SK-N-SH (cell line): ENCODE results near the gene KIAA0513. TPM values are rescaled to one million over a fixed set of nuclear protein-coding genes. Genes with fewer than 3 reads are reported as not detected.

Experiments
- CTCF ChIA-PET: fragments of 300-600, 350-600 bp; formaldehyde crosslinking; extraction: SDS; loops from one replicate; lab custom pipeline; 2021; lab: Yijun Ruan, JAX
- POLR2A ChIA-PET: fragments of 350-600 bp; sonication (Branson Sonifier 250); formaldehyde crosslinking; extraction: SDS; loops from one replicate; lab custom pipeline; 2020; ENCODE audit warnings: antibody characterized with exemption, inconsistent platforms; lab: Yijun Ruan, JAX
- DNase-seq: peaks from one replicate; pipeline ENCODE4 v3.0.0; 2012
- H2AFZ ChIP-seq: fragments of 200-600 bp; sonication (generic); 2 replicates; pipeline ENCODE4 v1.8.1; 2016; ENCODE audit warnings: antibody characterized with exemption, mild to moderate bottlenecking, low read depth
- H3F3A ChIP-seq: fragments of 200-600 bp; sonication (generic); replicated peaks from 2 replicates; pipeline ENCODE3; 2016; ENCODE audit warnings: antibody characterized with exemption, mild to moderate bottlenecking; ENCODE audit not compliant: insufficient read depth
- H3K27ac ChIP-seq, 2 experiments: fragments of 200-500 bp in 1 of 2; fragments of 200-600 bp in 1 of 2; sonication (Bioruptor generic) in 1 of 2; sonication (generic), shearing (Covaris generic) in 1 of 2; 2 replicates each; pipeline versions ENCODE4 v1.5.1 to v1.6.1; 2014 to 2016; ENCODE audit warnings: low read depth in 2 of 2, inconsistent platforms in 1 of 2, low read length in 1 of 2, mild to moderate bottlenecking in 1 of 2, mixed read lengths in 1 of 2
- H3K27me3 ChIP-seq: fragments of 200-600 bp; sonication (generic), shearing (Covaris generic); 2 replicates; pipeline ENCODE4 v1.6.1; 2016; ENCODE audit warnings: mixed run types; ENCODE audit not compliant: insufficient read depth
- H3K36me3 ChIP-seq, 2 experiments: fragments of 200-500 bp in 1 of 2; fragments of 200-600 bp in 1 of 2; sonication (Bioruptor generic) in 1 of 2; sonication (generic) in 1 of 2; replicated peaks in 1 of 2; 2 replicates each; pipeline versions ENCODE3 to v1.5.1; 2014 to 2016; ENCODE audit warnings: low read length in 1 of 2, mild to moderate bottlenecking in 1 of 2; ENCODE audit not compliant: insufficient read depth in 2 of 2, control insufficient read depth in 1 of 2
- H3K4me1 ChIP-seq, 2 experiments: fragments of 200-500 bp in 1 of 2; fragments of 200-600 bp in 1 of 2; sonication (Bioruptor generic) in 1 of 2; sonication (generic), shearing (Covaris generic) in 1 of 2; 2 replicates each; pipeline versions ENCODE4 v1.5.1 to v1.6.1; 2014 to 2016; ENCODE audit warnings: low read depth in 1 of 2, low read length in 1 of 2, mixed run types in 1 of 2; ENCODE audit not compliant: insufficient read depth in 2 of 2, control insufficient read depth in 1 of 2
- H3K4me2 ChIP-seq: fragments of 200-600 bp; sonication (generic), shearing (Covaris generic); 2 replicates; pipeline ENCODE4 v1.6.1; 2017; ENCODE audit warnings: mixed run types
- H3K4me3 ChIP-seq, 2 experiments: fragments of 200-500 bp in 1 of 2; fragments of 200-600 bp in 1 of 2; sonication (Bioruptor generic) in 1 of 2; sonication (generic), shearing (Covaris generic) in 1 of 2; 2 replicates each; pipeline versions ENCODE4 v1.5.1 to v1.8.1; 2014 to 2016; ENCODE audit warnings: low read depth in 2 of 2, inconsistent platforms in 1 of 2, low read length in 1 of 2, mild to moderate bottlenecking in 1 of 2, mixed read lengths in 1 of 2, moderate library complexity in 1 of 2
- H3K79me2 ChIP-seq: fragments of 200-600 bp; sonication (generic); 2 replicates; pipeline ENCODE4 v1.8.1; 2017; ENCODE audit warnings: mild to moderate bottlenecking; ENCODE audit not compliant: insufficient read depth
- H3K9ac ChIP-seq: fragments of 200-600 bp; sonication (generic); 2 replicates; pipeline ENCODE4 v1.6.1; 2017; ENCODE audit warnings: mixed run types
- H3K9me2 ChIP-seq: fragments of 200-600 bp; sonication (generic); 2 replicates; pipeline ENCODE4 v1.6.1; 2017; ENCODE audit warnings: mixed run types
- H3K9me3 ChIP-seq: fragments of 200-600 bp; sonication (generic); 2 replicates; pipeline ENCODE4 v1.6.1; 2017; ENCODE audit warnings: mixed run types, mild to moderate bottlenecking, moderate library complexity
- H4K20me1 ChIP-seq: fragments of 200-600 bp; sonication (generic); 2 replicates; pipeline ENCODE4 v1.6.1; 2017; ENCODE audit warnings: mild to moderate bottlenecking, mixed run types; ENCODE audit not compliant: insufficient read depth
- CHD2 ChIP-seq: fragments of 150-350 bp; IDR thresholded peaks from 2 replicates; pipeline ENCODE4 v1.6.1; 2018; ENCODE audit warnings: low read length; ENCODE audit not compliant: partially characterized antibody
- ELF1 ChIP-seq: IDR thresholded peaks from 2 replicates; pipeline ENCODE4 v1.4.0; 2012
- EZH2phosphoT487 ChIP-seq: fragments of 200-600 bp; sonication (generic); IDR thresholded peaks from 2 replicates; pipeline ENCODE4 v1.6.1; 2017; ENCODE audit warnings: low read depth, mixed run types, mild to moderate bottlenecking, antibody characterized with exemption, moderate library complexity, borderline replicate concordance
- GATA2 ChIP-seq: sonication (generic); formaldehyde crosslinking; IDR thresholded peaks from 2 replicates; pipeline ENCODE4 v1.5.0; 2020; ENCODE audit warnings: mild to moderate bottlenecking, missing genetic modification reagents
- JUND ChIP-seq: IDR thresholded peaks from 2 replicates; pipeline ENCODE4 v1.4.0; 2012
- MEF2A ChIP-seq: IDR thresholded peaks from 2 replicates; pipeline ENCODE4 v1.4.0; 2012; ENCODE audit warnings: low read depth, borderline replicate concordance
- NFIC ChIP-seq: IDR thresholded peaks from 2 replicates; pipeline ENCODE4 v1.4.0; 2012; ENCODE audit warnings: borderline replicate concordance
- RCOR1 ChIP-seq: fragments of 150-350 bp; IDR thresholded peaks from 2 replicates; pipeline ENCODE4 v1.6.1; 2017; ENCODE audit warnings: antibody characterized with exemption, low read length
- SIN3A ChIP-seq: IDR thresholded peaks from 2 replicates; pipeline ENCODE4 v1.6.1; 2012; ENCODE audit warnings: low read depth, mild to moderate bottlenecking, low read length, moderate library complexity, borderline replicate concordance
- TAF1 ChIP-seq: IDR thresholded peaks from 2 replicates; pipeline ENCODE4 v1.6.1; 2012; ENCODE audit warnings: low read depth, mild to moderate bottlenecking, low read length, moderate library complexity, borderline replicate concordance
- TEAD4 ChIP-seq: IDR thresholded peaks from 2 replicates; pipeline ENCODE4 v1.4.0; 2012; ENCODE audit warnings: mild to moderate bottlenecking, borderline replicate concordance; ENCODE audit not compliant: insufficient read depth
- YY1 ChIP-seq: IDR thresholded peaks from 2 replicates; pipeline ENCODE4 v1.4.0; 2012; ENCODE audit warnings: low read depth, mild to moderate bottlenecking
- ZBTB33 ChIP-seq: IDR thresholded peaks from 2 replicates; pipeline ENCODE4 v1.4.0; 2012; ENCODE audit warnings: low read depth, borderline replicate concordance
- WGBS: methylation state at CpG from one replicate; pipeline ENCODE4 v1.1.6; 2017; ENCODE audit warnings: low lambda C conversion rate; 5-methylcytosine and 5-hydroxymethylcytosine counted together
- polyA plus RNA-seq, 3 experiments: library from polyadenylated mRNA; depleted of rRNA; stranded (reverse); fragments of >200 nt; gene quantifications; 2 replicates each; pipeline ENCODE4 v1.2.3, GENCODE V29; 2012
- TF ChIP-seq, protein P1 (sequence below): fragments of 150-350 bp; IDR thresholded peaks from 2 replicates; pipeline ENCODE4 v1.6.1; 2017; ENCODE audit warnings: antibody characterized with exemption, low read length, low read depth, borderline replicate concordance

KIAA0513 gene
- polyA plus RNA-seq, 1 of the 3 experiments (the other 2 are of a cell fraction), result 6.5 TPM

- H3K9me3 ChIP-seq, result no peaks in the 10 kb centered on the region
- ChIA-PET CTCF (interaction anchor here (1.2 to 2.3 kb wide), 2 partner anchors 28 to 56 kb away, joined by 3 to 10 read pairs; no protein-coding TSS in a partner anchor), POLR2A (no interaction called here)
- H3K79me2 ChIP-seq, result no peaks in the 10 kb centered on the region
- no peaks in the 10 kb centered on the region for H4K20me1 ChIP-seq
- 84% methylated on average over 4 of the region's 4 CpGs for WGBS
- peaks cover 14% of the 10 kb centered on the region for H3F3A ChIP-seq
- no peaks in the 10 kb centered on the region for H3K36me3 ChIP-seq
- H3K27me3 ChIP-seq, result no peaks in the 10 kb centered on the region
- no peak for DNase-seq
- H3K9ac ChIP-seq, result no peak overlapping the region
- H2AFZ ChIP-seq, result no peak overlapping the region
- H3K4me1 ChIP-seq, result peaks cover 8 to 10% of the 10 kb centered on the region in 2 experiments; a peak in 2 of 4 replicates
- no peak overlapping the region for H3K4me3 ChIP-seq
- H3K9me2 ChIP-seq, result no peaks in the 10 kb centered on the region
- H3K4me2 ChIP-seq, result no peak overlapping the region
- H3K27ac ChIP-seq, result no peak overlapping the region
- TF ChIP-seq, protein P1, sequence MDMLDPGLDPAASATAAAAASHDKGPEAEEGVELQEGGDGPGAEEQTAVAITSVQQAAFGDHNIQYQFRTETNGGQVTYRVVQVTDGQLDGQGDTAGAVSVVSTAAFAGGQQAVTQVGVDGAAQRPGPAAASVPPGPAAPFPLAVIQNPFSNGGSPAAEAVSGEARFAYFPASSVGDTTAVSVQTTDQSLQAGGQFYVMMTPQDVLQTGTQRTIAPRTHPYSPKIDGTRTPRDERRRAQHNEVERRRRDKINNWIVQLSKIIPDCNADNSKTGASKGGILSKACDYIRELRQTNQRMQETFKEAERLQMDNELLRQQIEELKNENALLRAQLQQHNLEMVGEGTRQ, result no peak
- no peak for TF ChIP-seq GATA2
- no peak for TF ChIP-seq EZH2phosphoT487
- TF ChIP-seq CHD2, result no peak
- TF ChIP-seq ELF1, result no peak
- TF ChIP-seq YY1, result no peak
- TF ChIP-seq MEF2A, result no peak
- no peak for TF ChIP-seq RCOR1
- TF ChIP-seq NFIC, result no peak
- no peak for TF ChIP-seq SIN3A
- no peak for TF ChIP-seq ZBTB33
Observed at GRCh38 chr16:85058909-85059308, 31.3 kb downstream of the KIAA0513 start.

DNA sequence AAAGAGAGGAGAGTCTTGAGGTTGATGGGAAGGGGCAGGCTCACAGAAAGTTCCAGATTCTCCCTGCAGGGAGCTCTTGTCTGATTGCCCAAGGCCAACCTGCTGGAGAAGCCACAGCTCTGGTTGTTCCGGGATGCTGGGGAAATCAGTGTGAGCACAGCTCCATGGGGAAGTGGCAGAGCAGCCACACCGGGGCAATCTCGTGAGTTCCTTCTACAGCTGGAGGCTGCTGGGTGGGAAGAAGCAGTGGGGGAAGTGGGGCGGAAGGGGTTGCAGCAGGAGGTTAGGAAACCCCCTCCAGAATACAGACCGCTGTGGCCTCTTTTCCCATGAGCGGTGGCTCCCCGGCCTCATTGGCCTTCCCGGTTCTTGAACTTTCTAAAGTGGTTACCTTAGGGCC lies 34.0 kb downstream of the KIAA0513 start:
- ChIA-PET CTCF (interaction anchor here (1.6 kb wide), 1 partner anchor 25 kb away, joined by 6 read pairs; no protein-coding TSS in a partner anchor), POLR2A (no interaction called here)
- DNase-seq, result no peak
- H4K20me1 ChIP-seq, result no peaks in the 10 kb centered on the region
- no peak overlapping the region for H3K9ac ChIP-seq
- no peaks in the 10 kb centered on the region for H3K27me3 ChIP-seq
- no peak overlapping the region for H2AFZ ChIP-seq
- H3K4me2 ChIP-seq, result no peak overlapping the region
- no peak overlapping the region for H3K4me3 ChIP-seq
- H3K27ac ChIP-seq, result no peak overlapping the region
- WGBS, result 96% methylated on average over 8 of the region's 8 CpGs
- H3K9me2 ChIP-seq, result no peaks in the 10 kb centered on the region
- no peak for TF ChIP-seq TAF1
- TF ChIP-seq ZBTB33, result no peak
- no peak for TF ChIP-seq TEAD4
- no peak for TF ChIP-seq JUND
- no peak for TF ChIP-seq EZH2phosphoT487
- H3K4me1 ChIP-seq, result no peaks in the 10 kb centered on the region
- H3K79me2 ChIP-seq, result no peaks in the 10 kb centered on the region
- no peaks in the 10 kb centered on the region for H3F3A ChIP-seq
- no peaks in the 10 kb centered on the region for H3K36me3 ChIP-seq
- H3K9me3 ChIP-seq, result no peaks in the 10 kb centered on the region
